Mesendoderm (in vitro differentiated cells): ENCODE results near the gene TMEM59L.

Experiments used
- DNase-seq: peaks from one replicate; pipeline ENCODE4 v3.0.0; 2013
- H2AK5ac ChIP-seq: 2 replicates; pipeline ENCODE4 v1.6.1; 2013; ENCODE audit warnings: low read length, inconsistent platforms
- H2BK120ac ChIP-seq: 2 replicates; pipeline ENCODE4 v1.6.1; 2013; ENCODE audit warnings: low read depth, mild to moderate bottlenecking, low read length, moderate library complexity, mixed read lengths
- H2BK15ac ChIP-seq: replicated peaks from 2 replicates; pipeline ENCODE4 v1.6.1; 2013; ENCODE audit warnings: low read depth, mild to moderate bottlenecking, moderate library complexity
- H2BK5ac ChIP-seq: 2 replicates; pipeline ENCODE4 v1.6.1; 2013; ENCODE audit warnings: low read length, inconsistent platforms
- H3K18ac ChIP-seq: 2 replicates; pipeline ENCODE4 v1.6.1; 2013; ENCODE audit warnings: mild to moderate bottlenecking, low read length, mixed read lengths
- H3K23ac ChIP-seq: one replicate; pipeline ENCODE4 v1.6.1; 2013; ENCODE audit warnings: low read length
- H3K27ac ChIP-seq: 2 replicates; pipeline ENCODE4 v1.5.1; 2013; ENCODE audit warnings: low read depth, mild to moderate bottlenecking, inconsistent platforms, low read length, moderate library complexity
- H3K27me3 ChIP-seq: 2 replicates; pipeline ENCODE4 v1.6.1; 2013; ENCODE audit warnings: low read length, control low read depth, mild to moderate bottlenecking, inconsistent platforms; ENCODE audit not compliant: insufficient read depth, poor library complexity
- H3K36me3 ChIP-seq: 2 replicates; pipeline ENCODE4 v1.6.1; 2013; ENCODE audit warnings: low read length, inconsistent platforms; ENCODE audit not compliant: control insufficient read depth, insufficient read depth
- H3K4ac ChIP-seq: one replicate; pipeline ENCODE4 v1.6.1; 2013; ENCODE audit warnings: low read depth, mild to moderate bottlenecking, low read length, moderate library complexity
- H3K4me1 ChIP-seq: 2 replicates; pipeline ENCODE4 v1.6.1; 2013; ENCODE audit warnings: low read depth, low read length, inconsistent platforms; ENCODE audit not compliant: control insufficient read depth
- H3K4me2 ChIP-seq: 2 replicates; pipeline ENCODE4 v1.6.1; 2013; ENCODE audit warnings: low read length
- H3K4me3 ChIP-seq: 2 replicates; pipeline ENCODE4 v1.5.1; 2013; ENCODE audit warnings: mild to moderate bottlenecking, low read length
- H3K56ac ChIP-seq: one replicate; pipeline ENCODE4 v1.6.1; 2013; ENCODE audit warnings: low read length
- H3K79me1 ChIP-seq: 2 replicates; pipeline ENCODE4 v1.6.1; 2013; ENCODE audit warnings: low read length, inconsistent platforms
- H3K79me2 ChIP-seq: 2 replicates; pipeline ENCODE4 v1.6.1; 2013; ENCODE audit warnings: mild to moderate bottlenecking, low read length; ENCODE audit not compliant: control insufficient read depth, insufficient read depth
- H3K9ac ChIP-seq: 2 replicates; pipeline ENCODE4 v1.6.1; 2013; ENCODE audit warnings: low read length, inconsistent platforms
- H4K5ac ChIP-seq: one replicate; pipeline ENCODE4 v1.6.1; 2013; ENCODE audit warnings: low read length
- H4K8ac ChIP-seq: one replicate; pipeline ENCODE4 v1.6.1; 2013; ENCODE audit warnings: low read depth, mild to moderate bottlenecking, control low read depth, low read length, moderate library complexity
- WGBS: extraction: QIAGEN DNeasy Blood & Tissue Kit; methylation state at CpG from one replicate; pipeline ENCODE4 v1.1.7; 2013; ENCODE audit warnings: low lambda C conversion rate, missing lambda C conversion rate; ENCODE audit not compliant: insufficient coverage; ENCODE audit errors: extremely low coverage; 5-methylcytosine and 5-hydroxymethylcytosine counted together

The TMEM59L gene

DNA sequence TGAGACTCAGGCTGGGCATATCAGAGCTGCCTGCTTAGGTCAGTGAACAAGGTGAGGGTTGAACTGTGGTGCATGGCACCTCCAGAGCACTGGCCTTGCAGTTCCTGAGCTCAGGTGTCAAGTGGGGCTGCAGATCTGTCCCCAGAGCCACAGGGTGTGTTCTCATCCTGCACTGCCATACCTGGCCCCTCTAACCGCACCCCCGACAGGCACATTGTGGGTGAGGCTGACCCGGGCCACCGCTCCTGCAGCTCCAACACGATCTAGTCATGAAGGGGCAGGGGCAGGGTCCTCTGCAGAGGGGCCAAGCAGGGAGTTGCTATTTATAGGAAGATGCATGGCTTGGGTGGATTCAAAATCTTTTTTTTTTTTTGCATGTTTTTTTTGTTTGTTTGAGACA is 54.1 kb downstream of the TMEM59L start:
- H3K36me3 ChIP-seq, result no peaks in the 10 kb centered on the region
- no peaks in the 10 kb centered on the region for H3K27me3 ChIP-seq
- no peak overlapping the region for H4K8ac ChIP-seq
- no peak overlapping the region for H3K18ac ChIP-seq
- H2BK5ac ChIP-seq, result no peak overlapping the region
- no peak overlapping the region for H2AK5ac ChIP-seq
- no CpG with 5 or more reads among the region's 5 CpGs for WGBS
- no peak overlapping the region for H2BK120ac ChIP-seq
- H3K9ac ChIP-seq, result no peak overlapping the region
- H3K4ac ChIP-seq, result no peak overlapping the region
- no peak overlapping the region for H3K4me3 ChIP-seq
- no peaks in the 10 kb centered on the region for H3K4me1 ChIP-seq
- no peak overlapping the region for H4K5ac ChIP-seq
- H3K4me2 ChIP-seq, result no peak overlapping the region
- no peak overlapping the region for H3K27ac ChIP-seq
- no peak overlapping the region for H3K56ac ChIP-seq
- H2BK15ac ChIP-seq, result no peak overlapping the region
- DNase-seq, result no peak
- no peak overlapping the region for H3K23ac ChIP-seq
- no peaks in the 10 kb centered on the region for H3K79me2 ChIP-seq
- no peaks in the 10 kb centered on the region for H3K79me1 ChIP-seq

GRCh38 chr19:18667531-18668251 is 55.0 kb downstream of the TMEM59L start:
- no peak overlapping the region for H3K9ac ChIP-seq
- no CpG with 5 or more reads among the region's 55 CpGs for WGBS
- no peak overlapping the region for H3K4me2 ChIP-seq
- no peaks in the 10 kb centered on the region for H3K4me1 ChIP-seq
- H3K56ac ChIP-seq, result no peak overlapping the region
- H2BK15ac ChIP-seq, result no peak overlapping the region
- no peak for DNase-seq
- no peak overlapping the region for H3K23ac ChIP-seq
- no peak overlapping the region for H3K4ac ChIP-seq
- H3K79me1 ChIP-seq, result no peaks in the 10 kb centered on the region
- no peak overlapping the region for H3K27ac ChIP-seq
- H3K4me3 ChIP-seq, result no peak overlapping the region
- H4K5ac ChIP-seq, result no peak overlapping the region
- no peaks in the 10 kb centered on the region for H3K36me3 ChIP-seq
- no peak overlapping the region for H2AK5ac ChIP-seq
- no peaks in the 10 kb centered on the region for H3K79me2 ChIP-seq
- H2BK5ac ChIP-seq, result no peak overlapping the region
- no peak overlapping the region for H4K8ac ChIP-seq
- no peaks in the 10 kb centered on the region for H3K27me3 ChIP-seq
- no peak overlapping the region for H3K18ac ChIP-seq
- H2BK120ac ChIP-seq, result no peak overlapping the region

- H2BK120ac ChIP-seq, result no peak overlapping the region
- no peaks in the 10 kb centered on the region for H3K27me3 ChIP-seq
- no peak overlapping the region for H2BK15ac ChIP-seq
- no peak overlapping the region for H4K8ac ChIP-seq
- no peaks in the 10 kb centered on the region for H3K79me2 ChIP-seq
- no peak overlapping the region for H3K56ac ChIP-seq
- H2BK5ac ChIP-seq, result no peak overlapping the region
- no CpG with 5 or more reads among the region's 38 CpGs for WGBS
- H3K79me1 ChIP-seq, result no peaks in the 10 kb centered on the region
- H3K4me1 ChIP-seq, result no peaks in the 10 kb centered on the region
- no peak for DNase-seq
- H3K4ac ChIP-seq, result no peak overlapping the region
- H3K4me2 ChIP-seq, result no peak overlapping the region
- no peak overlapping the region for H3K23ac ChIP-seq
- no peak overlapping the region for H4K5ac ChIP-seq
- no peaks in the 10 kb centered on the region for H3K36me3 ChIP-seq
- H3K18ac ChIP-seq, result no peak overlapping the region
- no peak overlapping the region for H2AK5ac ChIP-seq
- no peak overlapping the region for H3K27ac ChIP-seq
- H3K4me3 ChIP-seq, result no peak overlapping the region
- H3K9ac ChIP-seq, result no peak overlapping the region
Observed at GRCh38 chr19:18668252-18668631, 55.6 kb downstream of the TMEM59L start.

DNA sequence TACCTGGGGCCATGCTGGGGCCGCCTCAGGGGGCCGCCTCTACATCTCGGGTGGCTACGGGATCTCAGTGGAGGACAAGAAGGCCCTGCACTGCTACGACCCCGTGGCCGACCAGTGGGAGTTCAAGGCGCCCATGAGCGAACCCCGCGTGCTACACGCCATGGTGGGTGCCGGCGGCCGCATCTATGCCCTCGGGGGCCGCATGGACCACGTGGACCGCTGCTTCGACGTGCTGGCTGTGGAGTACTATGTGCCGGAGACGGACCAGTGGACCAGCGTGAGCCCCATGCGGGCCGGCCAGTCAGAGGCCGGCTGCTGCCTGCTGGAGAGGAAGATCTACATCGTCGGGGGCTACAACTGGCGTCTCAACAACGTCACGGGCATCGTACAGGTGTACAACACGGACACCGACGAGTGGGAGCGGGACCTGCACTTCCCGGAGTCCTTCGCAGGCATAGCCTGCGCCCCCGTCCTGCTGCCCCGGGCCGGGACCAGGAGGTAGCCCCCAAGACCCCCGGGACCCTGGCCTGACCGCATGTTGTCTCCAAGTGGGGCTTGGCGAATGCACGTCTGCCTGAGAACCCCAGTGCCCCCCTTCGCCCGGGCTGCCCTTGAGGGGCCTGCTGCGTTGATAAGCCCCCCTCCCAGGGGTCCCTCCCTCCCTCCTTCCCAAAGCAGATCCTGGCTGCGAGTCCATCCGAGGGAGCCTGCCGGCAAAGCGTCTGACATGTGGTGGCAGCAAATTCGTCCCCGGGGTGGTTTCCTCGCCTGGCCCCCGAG is 56.3 kb downstream of the TMEM59L start:
- Histone ChIP-seq H3K4me3 (no peak overlapping the region), H3K79me2 (no peaks in the 10 kb centered on the region), H3K56ac (no peak overlapping the region), H3K36me3 (no peaks in the 10 kb centered on the region), H3K4ac (no peak overlapping the region), H3K9ac (no peak overlapping the region), H2BK15ac (no peak overlapping the region), H3K27ac (no peak overlapping the region), H4K8ac (no peak overlapping the region), H2BK120ac (no peak overlapping the region), H3K18ac (no peak overlapping the region), H3K4me2 (no peak overlapping the region), H4K5ac (no peak overlapping the region), H3K27me3 (no peaks in the 10 kb centered on the region), H3K79me1 (no peaks in the 10 kb centered on the region), H2BK5ac (no peak overlapping the region), H3K4me1 (no peaks in the 10 kb centered on the region), H3K23ac (no peak overlapping the region), H2AK5ac (no peak overlapping the region)
- no peak for DNase-seq
- WGBS, result no CpG with 5 or more reads among the region's 58 CpGs

DNA sequence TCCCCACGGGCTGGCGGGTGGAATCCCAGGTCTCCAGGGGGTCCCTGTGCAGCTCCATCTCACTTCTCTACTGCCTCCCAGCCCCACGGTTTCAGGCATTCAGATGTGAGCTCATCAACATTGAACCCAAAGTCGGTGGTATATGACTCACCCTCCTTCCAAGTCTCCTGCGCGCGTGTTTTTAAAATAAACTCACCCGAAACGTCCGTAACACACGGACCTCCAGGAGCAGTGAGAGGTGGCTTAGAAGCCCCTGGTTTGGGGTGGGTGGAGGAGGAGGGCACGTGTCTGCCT is 56.8 kb downstream of the TMEM59L start:
- H3K4me3 ChIP-seq, result no peak overlapping the region
- H2AK5ac ChIP-seq, result no peak overlapping the region
- no peaks in the 10 kb centered on the region for H3K4me1 ChIP-seq
- H3K27ac ChIP-seq, result no peak overlapping the region
- no peaks in the 10 kb centered on the region for H3K79me1 ChIP-seq
- no peak overlapping the region for H3K56ac ChIP-seq
- H3K27me3 ChIP-seq, result no peaks in the 10 kb centered on the region
- H3K36me3 ChIP-seq, result no peaks in the 10 kb centered on the region
- no peak overlapping the region for H3K4me2 ChIP-seq
- H3K79me2 ChIP-seq, result no peaks in the 10 kb centered on the region
- no peak overlapping the region for H3K9ac ChIP-seq
- no peak overlapping the region for H3K23ac ChIP-seq
- H2BK120ac ChIP-seq, result no peak overlapping the region
- no peak overlapping the region for H4K5ac ChIP-seq
- H3K4ac ChIP-seq, result no peak overlapping the region
- H2BK15ac ChIP-seq, result no peak overlapping the region
- H4K8ac ChIP-seq, result no peak overlapping the region
- H3K18ac ChIP-seq, result no peak overlapping the region
- WGBS, result no CpG with 5 or more reads among the region's 12 CpGs
- no peak for DNase-seq
- H2BK5ac ChIP-seq, result no peak overlapping the region
